WERI-Rb-1 (cell line): Measurements from ENCODE around the gene UGT1A6.

Experiments used
- DNase-seq: peaks from one replicate; pipeline ENCODE4 v3.0.0-alpha.2; 2020
- H3K27ac ChIP-seq: fragments of 250-450 bp; sonication (Bioruptor Pico); 2 replicates; pipeline ENCODE4 v1.5.1; 2020; ENCODE audit warnings: mild to moderate bottlenecking, moderate library complexity
- H3K27me3 ChIP-seq: fragments of 250-450 bp; sonication (Bioruptor Pico); 2 replicates; pipeline ENCODE4 v1.5.1; 2021; ENCODE audit warnings: mild to moderate bottlenecking, low read depth, moderate library complexity; ENCODE audit not compliant: insufficient read depth, severe bottlenecking
- H3K36me3 ChIP-seq: fragments of 250-450 bp; sonication (Bioruptor Pico); 2 replicates; pipeline ENCODE4 v1.5.1; 2020; ENCODE audit warnings: mild to moderate bottlenecking, moderate library complexity
- H3K4me3 ChIP-seq: 2 replicates; pipeline ENCODE4 v1.5.1; 2011; ENCODE audit warnings: low read depth, mild to moderate bottlenecking, control low read depth, low read length
- H3K9me3 ChIP-seq: fragments of 250-450 bp; sonication (Bioruptor Pico); 2 replicates; pipeline ENCODE4 v1.5.1; 2021; ENCODE audit warnings: mild to moderate bottlenecking, moderate library complexity; ENCODE audit not compliant: severe bottlenecking
- CTCF ChIP-seq: IDR thresholded peaks from 2 replicates; pipeline ENCODE4 v1.5.1; 2011; ENCODE audit warnings: low read depth, mild to moderate bottlenecking, control low read depth, inconsistent platforms, low read length

Gene UGT1A6

DNA sequence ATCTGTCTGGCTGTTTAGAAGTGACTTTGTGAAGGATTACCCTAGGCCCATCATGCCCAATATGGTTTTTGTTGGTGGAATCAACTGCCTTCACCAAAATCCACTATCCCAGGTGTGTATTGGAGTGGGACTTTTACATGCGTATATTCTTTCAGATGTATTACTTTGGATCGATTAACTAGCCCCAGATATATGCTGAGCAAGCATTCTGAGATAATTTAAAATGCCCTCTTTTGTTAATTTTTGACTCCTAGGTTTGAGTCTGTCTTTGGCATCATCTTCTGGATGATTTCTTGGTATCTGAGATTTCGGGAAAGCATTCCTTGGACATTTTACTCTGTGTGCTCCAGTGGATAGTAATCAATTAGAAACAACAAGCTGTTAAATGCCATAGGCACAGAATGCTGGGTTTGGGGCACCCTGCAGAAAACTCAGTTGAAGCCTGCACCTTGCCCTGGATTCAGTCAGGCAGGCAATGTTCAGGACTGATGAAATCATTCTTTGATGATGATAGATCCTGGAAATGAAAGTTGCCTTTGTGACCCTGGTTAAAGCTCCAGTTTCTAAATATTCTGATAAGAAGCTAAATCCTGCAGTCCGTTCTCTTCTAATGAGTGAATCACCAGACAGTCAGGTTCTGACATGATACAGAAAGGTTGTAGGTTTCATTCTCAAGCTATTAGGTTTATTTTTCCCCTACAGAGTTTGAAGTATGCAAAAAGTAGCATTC lies 68.5 kb downstream of the UGT1A6 start:
- no peak overlapping the region for H3K4me3 ChIP-seq
- no peak overlapping the region for H3K27ac ChIP-seq
- no peaks in the 10 kb centered on the region for H3K36me3 ChIP-seq
- DNase-seq, result no peak
- no peaks in the 10 kb centered on the region for H3K27me3 ChIP-seq
- H3K9me3 ChIP-seq, result no peaks in the 10 kb centered on the region
- no peak for TF ChIP-seq CTCF

GRCh38 chr2:233764264-233764663 lies 71.6 kb downstream of the UGT1A6 start:
- Histone ChIP-seq H3K36me3 (no peaks in the 10 kb centered on the region), H3K27ac (no peak overlapping the region), H3K4me3 (no peak overlapping the region), H3K27me3 (no peaks in the 10 kb centered on the region), H3K9me3 (no peaks in the 10 kb centered on the region)
- no peak for DNase-seq
- no peak for TF ChIP-seq CTCF

DNA sequence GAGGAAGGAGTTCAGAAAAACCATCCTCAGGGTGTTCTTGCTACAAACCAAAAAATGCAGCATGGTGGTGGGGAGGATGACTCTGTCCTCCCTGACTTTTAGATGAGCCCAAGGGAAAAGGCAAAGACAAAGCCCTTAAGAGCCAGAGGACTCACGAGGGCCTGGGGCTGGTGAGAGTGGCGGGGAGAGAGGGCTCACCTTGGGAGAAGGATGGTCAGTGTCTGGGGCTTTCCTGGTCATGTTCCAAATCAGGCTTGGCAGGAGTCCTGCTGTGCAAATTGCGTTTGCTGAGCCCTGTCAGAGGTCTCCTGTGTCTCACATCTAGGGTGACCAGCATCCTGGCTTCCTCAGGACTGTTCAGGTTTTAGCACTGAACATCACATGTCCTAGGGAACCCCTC lies 72.1 kb downstream of the UGT1A6 start:
- Histone ChIP-seq H3K36me3 (no peaks in the 10 kb centered on the region), H3K4me3 (no peak overlapping the region), H3K27ac (no peak overlapping the region), H3K27me3 (no peaks in the 10 kb centered on the region), H3K9me3 (no peaks in the 10 kb centered on the region)
- no peak for DNase-seq
- no peak for TF ChIP-seq CTCF

GRCh38 chr2:233766416-233766815 lies 73.7 kb downstream of the UGT1A6 start:
- Histone ChIP-seq H3K9me3 (no peaks in the 10 kb centered on the region), H3K4me3 (no peak overlapping the region), H3K27ac (no peak overlapping the region), H3K27me3 (no peaks in the 10 kb centered on the region), H3K36me3 (no peaks in the 10 kb centered on the region)
- no peak for DNase-seq
- no peak for TF ChIP-seq CTCF

GRCh38 chr2:233768076-233768475 lies 75.4 kb downstream of the UGT1A6 start:
- Histone ChIP-seq H3K9me3 (no peaks in the 10 kb centered on the region), H3K27me3 (no peaks in the 10 kb centered on the region), H3K4me3 (no peak overlapping the region), H3K27ac (no peak overlapping the region), H3K36me3 (no peaks in the 10 kb centered on the region)
- no peak for DNase-seq
- TF ChIP-seq CTCF, result no peak

DNA sequence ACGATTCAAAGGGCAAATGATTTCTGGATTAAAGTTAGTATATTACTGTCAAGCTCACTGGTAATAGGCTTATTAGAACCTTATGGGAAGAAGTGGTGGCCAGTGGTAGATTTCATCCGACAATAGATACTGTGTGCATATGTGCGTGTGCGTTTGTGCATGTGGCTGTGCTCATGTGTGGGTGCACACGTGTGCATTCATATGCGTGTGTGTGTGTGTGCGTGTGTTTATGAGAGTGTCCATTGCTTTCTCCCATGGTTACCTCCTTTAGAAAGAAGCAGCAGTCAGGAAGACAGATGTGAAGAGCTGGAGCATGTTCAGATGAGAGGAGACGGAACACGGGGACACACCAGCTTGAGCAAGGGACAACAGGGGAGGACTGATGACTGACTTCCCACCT lies 76.6 kb downstream of the UGT1A6 start:
- Histone ChIP-seq H3K27me3 (no peaks in the 10 kb centered on the region), H3K27ac (no peak overlapping the region), H3K9me3 (no peaks in the 10 kb centered on the region), H3K36me3 (no peaks in the 10 kb centered on the region), H3K4me3 (no peak overlapping the region)
- no peak for DNase-seq
- TF ChIP-seq CTCF, result no peak
